Subcutaneous preadipocyte (primary cell): ENCODE measurements around the gene ISLR. TPM values are rescaled to one million over a fixed set of nuclear protein-coding genes. Genes with fewer than 3 reads are reported as not detected.

Experiments
- small RNA-seq: library from RNA; depleted of rRNA; stranded (forward); fragments of <200 nt; gene quantifications from one replicate; pipeline ENCODE3, GENCODE V24; 2012
- total RNA-seq: library from RNA; depleted of rRNA; stranded (reverse); fragments of >200 nt; gene quantifications from 2 replicates; pipeline ENCODE4 v1.2.3, GENCODE V29; 2012

ISLR gene
- 2.5 and 18.7 TPM in 2 replicates for total RNA-seq

DNA sequence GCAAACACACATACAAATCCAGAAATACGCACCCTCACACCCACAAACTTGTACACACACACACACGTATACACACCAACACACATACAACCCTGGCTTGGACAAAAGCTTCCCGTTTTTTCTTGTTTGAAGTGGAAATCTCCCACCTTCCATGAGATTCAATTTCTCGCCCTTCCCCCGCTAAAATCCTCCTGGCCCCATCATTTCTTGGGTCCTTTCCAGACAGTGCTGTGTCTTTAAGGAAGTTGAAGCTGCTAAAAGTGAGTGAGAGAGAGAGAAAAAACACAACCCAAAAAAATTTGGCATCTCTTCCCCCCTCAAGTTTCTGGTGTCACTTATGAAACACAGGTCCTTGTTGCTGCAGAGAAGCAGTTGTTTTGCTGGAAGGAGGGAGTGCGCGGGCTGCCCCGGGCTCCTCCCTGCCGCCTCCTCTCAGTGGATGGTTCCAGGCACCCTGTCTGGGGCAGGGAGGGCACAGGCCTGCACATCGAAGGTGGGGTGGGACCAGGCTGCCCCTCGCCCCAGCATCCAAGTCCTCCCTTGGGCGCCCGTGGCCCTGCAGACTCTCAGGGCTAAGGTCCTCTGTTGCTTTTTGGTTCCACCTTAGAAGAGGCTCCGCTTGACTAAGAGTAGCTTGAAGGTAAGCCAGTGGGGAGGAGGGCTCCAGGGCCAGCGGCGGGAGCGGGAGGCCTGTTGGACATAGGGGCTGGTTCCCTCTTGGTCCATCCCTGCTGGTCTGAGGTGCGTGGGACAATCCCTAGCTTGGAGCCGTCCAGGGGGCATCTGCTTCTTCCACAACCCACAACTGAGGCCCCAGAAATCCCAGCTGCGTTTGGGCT lies at the start of gene ISLR:
ISLR (plus strand) TSS at position 331 of the 839 bp plus-strand sequence. CDS start 1,149 bp downstream, outside the sequence.

DNA sequence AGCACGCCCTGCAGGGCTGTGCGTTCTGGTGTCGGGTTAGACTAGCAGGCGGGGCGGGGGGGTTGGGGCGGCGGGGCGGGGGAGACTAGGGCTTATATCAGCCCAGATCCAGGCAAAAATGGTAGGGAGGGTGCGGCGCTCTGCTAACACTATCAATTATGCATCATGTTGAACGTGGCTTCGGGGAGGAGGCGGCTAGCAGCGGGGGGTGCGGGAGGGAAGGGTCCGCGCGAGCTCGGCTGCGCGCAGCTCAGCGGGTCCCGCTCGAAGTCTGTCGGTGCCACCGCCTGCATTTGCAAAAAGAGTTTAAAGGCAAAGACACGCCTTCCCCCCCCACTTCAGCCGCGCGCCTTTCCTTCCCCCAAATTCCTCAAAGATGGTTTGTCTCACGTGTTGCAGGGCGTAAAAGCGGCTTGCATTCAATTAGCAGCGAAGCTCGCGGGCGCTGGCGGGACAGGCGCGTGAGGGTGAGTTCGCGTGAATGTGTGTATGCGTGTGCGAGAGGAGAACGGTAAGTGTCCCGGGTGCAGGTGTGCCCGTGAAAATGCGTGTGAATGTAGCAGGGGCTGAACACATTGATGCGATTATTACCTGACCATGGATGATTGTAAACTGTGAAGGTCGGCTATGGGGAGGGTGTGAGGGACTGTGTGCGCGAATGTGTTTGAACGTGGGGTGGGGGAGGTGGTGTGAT lies 43.2 kb upstream of the ISLR start, which contains the start of gene ISLR2:
ISLR2 (plus strand) TSS at position 432 of the 694 bp plus-strand sequence. CDS start 2,169 bp downstream, outside the sequence.

DNA sequence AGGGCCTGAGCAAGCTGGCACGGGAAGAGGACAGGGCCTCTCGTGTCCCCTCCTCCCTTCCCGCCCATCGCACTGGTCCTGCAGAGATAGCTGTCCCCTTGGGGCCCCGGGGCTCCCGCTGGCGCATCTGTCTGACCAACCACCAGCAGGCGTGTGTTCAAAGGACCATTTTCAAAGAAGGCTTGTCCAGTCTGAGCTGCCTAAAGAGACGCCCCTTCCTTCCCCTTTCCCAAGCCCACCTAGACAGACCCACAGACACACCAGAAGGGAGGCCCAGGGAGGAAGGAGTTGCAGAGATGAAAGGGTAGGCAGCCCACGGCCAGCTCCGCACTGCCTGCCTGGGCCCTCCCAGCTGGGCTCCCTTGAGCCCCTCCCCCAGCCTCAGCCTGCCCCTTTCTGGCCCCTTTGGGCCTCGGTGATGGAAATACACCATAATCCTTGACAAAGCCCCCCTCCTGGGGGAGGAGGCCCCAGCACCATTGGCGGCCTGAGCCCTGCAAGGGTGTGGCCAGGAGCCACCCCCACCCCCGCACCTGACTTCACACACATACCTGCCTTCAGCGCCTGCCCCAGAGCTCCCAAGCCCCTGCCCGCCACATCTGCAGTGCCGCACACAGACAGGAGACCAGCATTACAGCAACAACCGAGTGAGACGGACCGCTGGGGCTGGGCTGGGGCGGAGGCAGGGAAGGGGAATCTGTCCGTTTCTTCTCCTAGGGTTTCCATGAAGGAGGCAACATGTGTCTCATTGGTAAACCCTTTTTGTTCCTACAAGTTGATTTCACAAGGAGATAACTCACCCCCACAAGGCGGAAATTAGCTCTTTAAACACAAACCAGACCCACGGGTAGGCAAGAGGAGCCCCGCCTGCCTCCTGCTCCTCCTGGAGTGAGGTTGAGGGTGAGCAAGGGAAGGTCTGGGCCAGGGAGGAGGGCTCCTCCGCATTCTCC lies 29.2 kb downstream of the ISLR start, which contains the start of gene STRA6:
STRA6 (minus strand) TSS at position 336 of the 950 bp plus-strand sequence. CDS start 520 bp downstream, outside the sequence.

Small RNAs within 50 kb of the gene (small RNA-seq; reads per million reads assigned to genes)
- gene RF00017, result not detected

Other genes starting within 250 kb of the ISLR start
- gene LOXL1, start 247.2 kb upstream of the ISLR start, total RNA-seq, result 84.8 and 93.0 TPM in 2 replicates
- 12.9 and 17.2 TPM in 2 replicates for gene STOML1, start 181.4 kb upstream of the ISLR start, total RNA-seq
- gene PML, start 179.0 kb upstream of the ISLR start, total RNA-seq, result 42.3 and 46.3 TPM in 2 replicates
- gene GOLGA6A, start 91.2 kb upstream of the ISLR start, total RNA-seq, result not detected in 2 replicates
- gene ISLR2, start 43.1 kb upstream of the ISLR start, total RNA-seq, result not detected in 2 replicates
- gene STRA6, start 29.1 kb downstream of the ISLR start, total RNA-seq, result not detected in 2 replicates
- gene CCDC33, start 62.6 kb downstream of the ISLR start, total RNA-seq, result not detected in 2 replicates
- gene CYP11A1, start 193.9 kb downstream of the ISLR start, total RNA-seq, result 0.78 and 1.8 TPM in 2 replicates